Pons (tissue), 1 donor: ENCODE data around the gene CPA5.

Experiments used
- DNase-seq: peaks from one replicate; pipeline ENCODE4 v3.0.0-alpha.2; 2016; ENCODE audit warnings: low spot score

CPA5 gene

GRCh38 chr7:130332259-130333053 is 12.2 kb upstream of the CPA5 start:
- DNase-seq: no peak

- DNase-seq: no peak
Measured at GRCh38 chr7:130333832-130334231, 10.8 kb upstream of the CPA5 start.

GRCh38 chr7:130334274-130334673 is 10.3 kb upstream of the CPA5 start:
- no peak for DNase-seq

- DNase-seq: no peak
Measured at GRCh38 chr7:130337410-130337971, 7.1 kb upstream of the CPA5 start.

GRCh38 chr7:130338233-130338632 is 6.4 kb upstream of the CPA5 start:
- DNase-seq: no peak

- DNase-seq: no peak
Measured at GRCh38 chr7:130341882-130342281, 2.7 kb upstream of the CPA5 start.

GRCh38 chr7:130342701-130343380 is 1.8 kb upstream of the CPA5 start:
- DNase-seq: no peak

GRCh38 chr7:130345136-130345535 is 520 bp downstream of the CPA5 start:
- no peak for DNase-seq

GRCh38 chr7:130345725-130346124 is 1.1 kb downstream of the CPA5 start:
- DNase-seq: no peak

- no peak for DNase-seq
Measured at GRCh38 chr7:130346177-130346905, 1.7 kb downstream of the CPA5 start.

- DNase-seq: no peak
Measured at GRCh38 chr7:130346941-130347340, 2.3 kb downstream of the CPA5 start.

- DNase-seq: no peak
Measured at GRCh38 chr7:130349911-130350782, 5.5 kb downstream of the CPA5 start.

- no peak for DNase-seq
Measured at GRCh38 chr7:130350945-130351790, 6.6 kb downstream of the CPA5 start.

- DNase-seq: no peak
Measured at GRCh38 chr7:130351791-130352090, 7.1 kb downstream of the CPA5 start.

- DNase-seq: no peak
Measured at GRCh38 chr7:130352194-130353074, 7.8 kb downstream of the CPA5 start.

- no peak for DNase-seq
Measured at GRCh38 chr7:130353196-130353595, 8.6 kb downstream of the CPA5 start.

GRCh38 chr7:130356121-130356875 is 11.7 kb downstream of the CPA5 start:
- peak; percentile 7 for DNase-seq

GRCh38 chr7:130356876-130357611 is 12.4 kb downstream of the CPA5 start:
- DNase-seq: peak; percentile 61
